ENCODE measurements around the gene SEZ6.

The SEZ6 gene

DNA sequence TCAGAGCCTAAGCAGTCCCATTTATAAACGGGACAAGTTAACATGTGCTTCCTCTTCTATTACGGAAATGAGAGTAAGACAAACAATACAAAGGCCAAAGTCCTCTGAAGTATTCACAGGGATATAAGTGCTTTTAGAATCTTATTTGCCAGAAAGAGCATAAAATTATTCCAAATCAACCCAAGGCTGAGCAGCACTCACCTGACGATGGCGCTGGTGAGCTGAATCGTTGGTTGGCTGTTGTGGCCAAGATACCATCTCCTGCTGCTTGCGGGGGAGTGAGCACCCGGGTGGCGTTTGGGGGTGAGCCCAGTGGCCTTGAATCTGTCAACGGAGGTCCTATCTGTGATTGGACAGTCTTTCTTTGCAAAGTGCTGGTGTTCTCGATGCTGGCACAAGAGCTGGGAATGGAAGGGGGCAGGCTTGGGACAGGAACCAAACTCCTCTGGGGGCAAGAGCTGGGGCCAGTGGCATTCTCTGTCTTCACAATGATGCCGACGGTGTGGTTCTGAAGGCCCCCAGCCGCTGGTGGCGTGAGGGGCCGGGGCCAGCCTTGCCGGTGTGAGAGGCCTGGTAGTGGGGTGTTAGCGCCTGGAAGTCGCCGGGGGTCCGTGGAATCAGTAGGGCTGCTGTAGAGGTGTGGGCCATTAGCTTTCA, 93.4 kb downstream of the SEZ6 start:
- no peaks in the 10 kb centered on the region for H3K36me3 ChIP-seq (ENCODE audit: control insufficient read depth, insufficient read depth, low read length)
- TF ChIP-seq CTCF (IDR thresholded peaks at IDR 0.05), result no peak
- H3K9ac ChIP-seq, result no peak overlapping the region
- H3K4me3 ChIP-seq (ENCODE audit: low read depth, low read length), result no peak overlapping the region
- H2AFZ ChIP-seq, result no peak overlapping the region
- H3K27me3 ChIP-seq (ENCODE audit: control insufficient read depth, insufficient read depth, low read length), result no peaks in the 10 kb centered on the region
- no peak overlapping the region for H3K27ac ChIP-seq
- H3K9me3 ChIP-seq (ENCODE audit: control insufficient read depth, low read length), result no peaks in the 10 kb centered on the region
- H3K79me2 ChIP-seq, result peaks cover 8% of the 10 kb centered on the region
- H3K4me1 ChIP-seq, result no peaks in the 10 kb centered on the region
- no peak overlapping the region for H3K4me2 ChIP-seq (ENCODE audit: low read length)

- Histone ChIP-seq H3K27me3 (ENCODE audit: control insufficient read depth, insufficient read depth, low read length) (no peaks in the 10 kb centered on the region), H3K79me2 (peaks cover 8% of the 10 kb centered on the region), H3K27ac (no peak overlapping the region), H3K9me3 (ENCODE audit: control insufficient read depth, low read length) (no peaks in the 10 kb centered on the region), H3K4me2 (ENCODE audit: low read length) (no peak overlapping the region), H2AFZ (no peak overlapping the region), H3K4me3 (ENCODE audit: low read depth, low read length) (no peak overlapping the region), H3K4me1 (no peaks in the 10 kb centered on the region), H3K9ac (no peak overlapping the region), H3K36me3 (ENCODE audit: control insufficient read depth, insufficient read depth, low read length) (no peaks in the 10 kb centered on the region)
- TF ChIP-seq CTCF (IDR thresholded peaks at IDR 0.05), result no peak
Observed at GRCh38 chr17:28911411-28912045, 94.3 kb downstream of the SEZ6 start.

GRCh38 chr17:28910534-28910933, 95.3 kb downstream of the SEZ6 start:
- Histone ChIP-seq H3K9me3 (ENCODE audit: control insufficient read depth, low read length) (no peaks in the 10 kb centered on the region), H3K9ac (no peak overlapping the region), H3K27ac (no peak overlapping the region), H3K4me2 (ENCODE audit: low read length) (no peak overlapping the region), H3K4me3 (ENCODE audit: low read depth, low read length) (no peak overlapping the region), H2AFZ (no peak overlapping the region), H3K4me1 (no peaks in the 10 kb centered on the region), H3K36me3 (ENCODE audit: control insufficient read depth, insufficient read depth, low read length) (no peaks in the 10 kb centered on the region), H3K79me2 (peaks cover 8% of the 10 kb centered on the region), H3K27me3 (ENCODE audit: control insufficient read depth, insufficient read depth, low read length) (no peaks in the 10 kb centered on the region)
- TF ChIP-seq CTCF (IDR thresholded peaks at IDR 0.05), result no peak

DNA sequence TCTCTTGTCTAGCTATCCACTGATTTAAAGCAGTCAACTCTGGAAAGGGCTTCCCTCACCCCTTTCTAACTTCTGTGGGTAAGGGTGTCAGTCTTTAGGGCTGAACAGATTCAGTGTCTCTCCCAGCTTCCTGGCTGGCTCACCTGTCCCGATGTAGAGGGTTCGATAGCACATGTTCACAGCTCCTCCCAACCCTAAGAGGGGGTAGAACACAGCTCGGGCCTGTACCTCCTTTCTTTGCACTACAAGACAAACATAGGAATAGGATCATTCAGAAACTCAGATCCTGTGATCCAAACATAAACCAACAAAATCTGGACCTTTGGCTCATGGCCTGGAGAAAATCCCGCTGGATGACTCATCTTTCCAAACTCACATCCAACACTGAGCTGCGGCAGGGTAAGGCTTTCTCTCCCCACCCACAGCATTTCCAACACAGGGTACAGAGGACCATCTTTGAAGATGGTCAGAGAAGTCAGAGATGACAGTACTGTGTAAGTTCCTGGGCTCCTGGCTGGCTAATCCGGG, 97.1 kb downstream of the SEZ6 start:
- no peaks in the 10 kb centered on the region for H3K9me3 ChIP-seq (ENCODE audit: control insufficient read depth, low read length)
- H3K4me1 ChIP-seq, result no peaks in the 10 kb centered on the region
- H3K9ac ChIP-seq, result no peak overlapping the region
- no peak overlapping the region for H3K4me2 ChIP-seq (ENCODE audit: low read length)
- no peak overlapping the region for H3K4me3 ChIP-seq (ENCODE audit: low read depth, low read length)
- H3K79me2 ChIP-seq, result peaks cover 8% of the 10 kb centered on the region
- H3K36me3 ChIP-seq (ENCODE audit: control insufficient read depth, insufficient read depth, low read length), result no peaks in the 10 kb centered on the region
- no peak for TF ChIP-seq CTCF (IDR thresholded peaks at IDR 0.05)
- H3K27ac ChIP-seq, result no peak overlapping the region
- no peak overlapping the region for H2AFZ ChIP-seq
- H3K27me3 ChIP-seq (ENCODE audit: control insufficient read depth, insufficient read depth, low read length), result no peaks in the 10 kb centered on the region
